RWPE2 (cell line): ENCODE measurements around the gene STK39.
A peak's percentile ranks its signal among the peaks of the same experiment; 100 is the strongest.

Experiments used
- ATAC-seq: fragments of 200-7000 bp; cut with Tn5 transposase; 3 replicates; pipeline ENCODE4 v1.9.1; 2021; ENCODE audit warnings: low read depth
- DNase-seq: peaks from one replicate; pipeline ENCODE4 v3.0.0-alpha.2; 2020; ENCODE audit warnings: low spot score
- H3K27ac ChIP-seq: fragments of 450-650 bp; 2 replicates; pipeline ENCODE4 v1.5.1; 2017; ENCODE audit warnings: mild to moderate bottlenecking; ENCODE audit not compliant: poor library complexity, severe bottlenecking
- H3K27me3 ChIP-seq: fragments of 250-450 bp; sonication (Bioruptor Pico); 2 replicates; pipeline ENCODE4 v1.5.1; 2021; ENCODE audit warnings: mild to moderate bottlenecking, moderate library complexity; ENCODE audit not compliant: insufficient read depth, poor library complexity, severe bottlenecking
- H3K36me3 ChIP-seq: fragments of 250-450 bp; sonication (Bioruptor Pico); 2 replicates; pipeline ENCODE4 v1.5.1; 2020; ENCODE audit warnings: low read depth, mild to moderate bottlenecking, moderate library complexity
- H3K4me1 ChIP-seq: fragments of 250-450 bp; sonication (Bioruptor Pico); 2 replicates; pipeline ENCODE4 v1.5.1; 2021; ENCODE audit warnings: mild to moderate bottlenecking, moderate library complexity; ENCODE audit not compliant: insufficient read depth, poor library complexity, severe bottlenecking
- H3K4me3 ChIP-seq: fragments of 250-450 bp; sonication (Bioruptor Pico); 2 replicates; pipeline ENCODE4 v1.5.1; 2021; ENCODE audit warnings: mild to moderate bottlenecking, moderate library complexity; ENCODE audit not compliant: severe bottlenecking
- H3K9me3 ChIP-seq: fragments of 250-450 bp; sonication (Bioruptor Pico); 2 replicates; pipeline ENCODE4 v1.5.1; 2021; ENCODE audit warnings: mild to moderate bottlenecking, moderate library complexity; ENCODE audit not compliant: severe bottlenecking
- CTCF ChIP-seq: fragments of 450-650 bp; IDR thresholded peaks from one replicate; pipeline ENCODE4 v1.5.1; 2017; ENCODE audit warnings: mild to moderate bottlenecking, moderate library complexity; ENCODE audit not compliant: poor library complexity, severe bottlenecking

The STK39 gene

GRCh38 chr2:168256448-168256847, 9.1 kb upstream of the STK39 start:
- Histone ChIP-seq H3K27me3 (no peaks in the 10 kb centered on the region), H3K27ac (no peak overlapping the region), H3K9me3 (no peaks in the 10 kb centered on the region), H3K4me1 (peaks cover 8% of the 10 kb centered on the region), H3K36me3 (no peaks in the 10 kb centered on the region), H3K4me3 (no peak overlapping the region)
- DNase-seq: no peak
- no peak for ATAC-seq
- TF ChIP-seq CTCF: no peak

- DNase-seq (no peak), ATAC-seq (no peak)
- no peaks in the 10 kb centered on the region for H3K27me3 ChIP-seq
- no peaks in the 10 kb centered on the region for H3K9me3 ChIP-seq
- no peak overlapping the region for H3K27ac ChIP-seq
- no peak for TF ChIP-seq CTCF
- no peaks in the 10 kb centered on the region for H3K36me3 ChIP-seq
- H3K4me1 ChIP-seq: peaks cover 8% of the 10 kb centered on the region
- H3K4me3 ChIP-seq: no peak overlapping the region
These were observed 8.5 kb upstream of the STK39 start for GRCh38 chr2:168255866-168256265.

GRCh38 chr2:168255103-168255502, 7.7 kb upstream of the STK39 start:
- peaks cover 8% of the 10 kb centered on the region for H3K4me1 ChIP-seq
- no peak for TF ChIP-seq CTCF
- DNase-seq: no peak
- no peaks in the 10 kb centered on the region for H3K27me3 ChIP-seq
- H3K4me3 ChIP-seq: no peak overlapping the region
- no peaks in the 10 kb centered on the region for H3K9me3 ChIP-seq
- no peak for ATAC-seq
- no peak overlapping the region for H3K27ac ChIP-seq
- no peaks in the 10 kb centered on the region for H3K36me3 ChIP-seq

- DNase-seq: no peak
- Histone ChIP-seq H3K4me1 (peaks cover 8% of the 10 kb centered on the region), H3K36me3 (no peaks in the 10 kb centered on the region), H3K27me3 (no peaks in the 10 kb centered on the region), H3K27ac (no peak overlapping the region), H3K4me3 (no peak overlapping the region), H3K9me3 (no peaks in the 10 kb centered on the region)
- TF ChIP-seq CTCF: peak; percentile 37
- peak; percentile 95 for ATAC-seq
These were observed 7.0 kb upstream of the STK39 start for GRCh38 chr2:168254158-168254935.

GRCh38 chr2:168253379-168253778, 6.0 kb upstream of the STK39 start:
- Histone ChIP-seq H3K4me3 (no peak overlapping the region), H3K36me3 (no peaks in the 10 kb centered on the region), H3K9me3 (no peaks in the 10 kb centered on the region), H3K27ac (no peak overlapping the region), H3K27me3 (no peaks in the 10 kb centered on the region), H3K4me1 (peaks cover 16% of the 10 kb centered on the region)
- no peak for ATAC-seq
- DNase-seq: no peak
- no peak for TF ChIP-seq CTCF
